GM23338 (cell line): ENCODE results near the gene DNAJC17. TPM values are rescaled to one million over a fixed set of nuclear protein-coding genes. Genes with fewer than 3 reads are reported as not detected.

Experiments used
- ATAC-seq: fragments of 200-7000 bp; cut with Tn5 transposase; 3 replicates; pipeline ENCODE4 v1.9.1; 2020
- DNase-seq: peaks from one replicate; pipeline ENCODE4 v3.0.0-alpha.2; 2015; ENCODE audit warnings: low spot score
- H2AFZ ChIP-seq: fragments of 200-600 bp; sonication (generic); 2 replicates; pipeline ENCODE4 v1.8.0; 2016; ENCODE audit warnings: antibody characterized with exemption, mild to moderate bottlenecking, moderate library complexity
- H3F3A ChIP-seq: fragments of 200-600 bp; sonication (generic); replicated peaks from 2 replicates; pipeline ENCODE4 v1.8.0; 2017; ENCODE audit warnings: antibody characterized with exemption, mixed run types, low read depth
- H3K27ac ChIP-seq: fragments of 200-600 bp; sonication (generic); 2 replicates; pipeline ENCODE4 v1.6.1; 2016; ENCODE audit warnings: low read depth
- H3K27me3 ChIP-seq: fragments of 200-600 bp; sonication (generic); 2 replicates; pipeline ENCODE4 v1.8.0; 2016; ENCODE audit warnings: mild to moderate bottlenecking, mixed run types, moderate library complexity; ENCODE audit not compliant: insufficient read depth
- H3K36me3 ChIP-seq: fragments of 200-600 bp; sonication (generic); 2 replicates; pipeline ENCODE4 v1.8.0; 2016; ENCODE audit warnings: mild to moderate bottlenecking; ENCODE audit not compliant: insufficient read depth
- H3K4me1 ChIP-seq: fragments of 200-600 bp; sonication (generic); 2 replicates; pipeline ENCODE4 v1.8.0; 2016; ENCODE audit warnings: mild to moderate bottlenecking, moderate library complexity; ENCODE audit not compliant: insufficient read depth
- H3K4me2 ChIP-seq: fragments of 200-600 bp; sonication (generic); 2 replicates; pipeline ENCODE4 v1.7.1; 2017; ENCODE audit warnings: mixed run types
- H3K4me3 ChIP-seq: fragments of 200-600 bp; sonication (generic); 2 replicates; pipeline ENCODE4 v1.6.1; 2016; ENCODE audit warnings: mixed run types
- H3K79me2 ChIP-seq: fragments of 200-600 bp; sonication (generic); replicated peaks from 2 replicates; pipeline ENCODE4 v1.8.0; 2017; ENCODE audit warnings: mild to moderate bottlenecking; ENCODE audit not compliant: insufficient read depth
- H3K9me2 ChIP-seq: fragments of 200-600 bp; sonication (generic); 2 replicates; pipeline ENCODE4 v1.8.0; 2017; ENCODE audit not compliant: insufficient read depth
- H4K20me1 ChIP-seq: fragments of 200-600 bp; sonication (generic); replicated peaks from 2 replicates; pipeline ENCODE4 v1.8.0; 2017; ENCODE audit warnings: mild to moderate bottlenecking; ENCODE audit not compliant: insufficient read depth
- H3K27ac Mint-ChIP-seq: 2 replicates; pipeline ENCODE4 v1.8.0; 2020; ENCODE audit warnings: inconsistent platforms, mild to moderate bottlenecking, moderate library complexity, mixed read lengths
- H3K27me3 Mint-ChIP-seq: 3 replicates; pipeline ENCODE4 v1.8.0; 2022; ENCODE audit warnings: low read depth, mild to moderate bottlenecking, moderate library complexity, mixed read lengths, inconsistent platforms; ENCODE audit not compliant: insufficient read depth, poor library complexity
- H3K36me3 Mint-ChIP-seq: 3 replicates; pipeline ENCODE4 v1.8.0; 2021; ENCODE audit warnings: low read depth, mild to moderate bottlenecking, inconsistent platforms, moderate library complexity, mixed read lengths
- H3K4me1 Mint-ChIP-seq: 3 replicates; pipeline ENCODE4 v1.8.0; 2020; ENCODE audit warnings: mild to moderate bottlenecking, inconsistent platforms, mixed read lengths
- H3K4me3 Mint-ChIP-seq: 3 replicates; pipeline ENCODE4 v1.8.0; 2021; ENCODE audit warnings: moderate library complexity, mild to moderate bottlenecking, inconsistent platforms, mixed read lengths
- H3K9me3 Mint-ChIP-seq: 3 replicates; pipeline ENCODE4 v1.8.0; 2020; ENCODE audit warnings: moderate library complexity, mild to moderate bottlenecking, inconsistent platforms, mixed read lengths
- CREB1 ChIP-seq: fragments of 250-450 bp; sonication (Bioruptor Pico); IDR thresholded peaks from 2 replicates; pipeline ENCODE4 v1.5.0; 2020; ENCODE audit warnings: low read depth, mild to moderate bottlenecking, moderate library complexity
- EZH2 ChIP-seq: fragments of 200-600 bp; sonication (generic); IDR thresholded peaks from one replicate; pipeline ENCODE4 v1.8.0; 2017; ENCODE audit warnings: antibody characterized with exemption, mild to moderate bottlenecking, low read depth; ENCODE audit not compliant: unreplicated experiment
- EZH2phosphoT487 ChIP-seq: fragments of 200-600 bp; sonication (generic); IDR thresholded peaks from one replicate; pipeline ENCODE4 v1.8.1; 2018; ENCODE audit warnings: antibody characterized with exemption; ENCODE audit not compliant: unreplicated experiment
- NANOG ChIP-seq: IDR thresholded peaks from 2 replicates; pipeline ENCODE4 v1.6.1; 2016; ENCODE audit warnings: antibody characterized with exemption, borderline replicate concordance
- REST ChIP-seq: IDR thresholded peaks from one replicate; pipeline ENCODE4 v1.6.1; 2018; ENCODE audit warnings: antibody characterized with exemption; ENCODE audit not compliant: unreplicated experiment
- ZNF114 ChIP-seq: fragments of 250-450 bp; sonication (Bioruptor Pico); IDR thresholded peaks from 2 replicates; pipeline ENCODE4 v1.5.0; 2020; ENCODE audit warnings: mild to moderate bottlenecking, moderate library complexity
- polyA plus RNA-seq: library from polyadenylated mRNA; unstranded; fragments of >200 nt; fragmentation: Nextera tagmentation; extraction: Ambion mirVana; gene quantifications from 2 replicates; pipeline ENCODE4 v1.2.1, GENCODE V29; 2016
- total RNA-seq: library from RNA; depleted of rRNA; stranded (reverse); fragments of >200 nt; shearing (Covaris generic); gene quantifications from 2 replicates; pipeline ENCODE4 v1.2.3, GENCODE V29; 2014
- TF ChIP-seq, protein P1 (sequence below): IDR thresholded peaks from 2 replicates; pipeline ENCODE4 v1.6.1; 2016; ENCODE audit warnings: antibody characterized with exemption

DNAJC17 gene
- total and polyA plus RNA-seq, 2 experiments from 2014 or later = 23.0 to 77.6 TPM

DNA sequence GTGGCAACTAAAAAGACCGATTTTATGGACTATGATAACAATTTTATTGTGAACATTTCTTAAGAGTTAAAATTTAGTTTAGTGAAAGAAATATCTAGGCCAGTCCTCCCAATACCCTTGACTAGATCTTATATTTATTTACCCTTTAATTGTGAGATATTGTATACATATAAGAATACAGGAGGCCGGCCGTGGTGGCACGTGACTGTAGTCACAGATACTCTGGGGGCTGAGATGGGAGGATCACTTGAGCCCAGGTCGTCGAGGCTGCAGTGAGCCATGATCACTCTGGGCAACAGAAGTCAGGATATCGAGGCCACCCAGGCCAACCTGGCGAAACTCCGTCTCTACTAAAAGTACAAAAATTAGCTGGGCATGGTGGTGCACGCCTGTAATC is 51.5 kb downstream of the DNAJC17 start:
- Mint-ChIP-seq H3K4me1 (peaks cover 16% of the 10 kb centered on the region), H3K27me3 (peaks cover 4% of the 10 kb centered on the region), H3K36me3 (peaks cover 7% of the 10 kb centered on the region), H3K27ac (peak overlapping the region; percentile 99), H3K4me3 (peak overlapping the region; percentile 89), H3K9me3 (no peaks in the 10 kb centered on the region)
- Histone ChIP-seq H3F3A (0 out of 2 replicates have a peak, but pooled peaks cover 3% of the 10 kb centered on the region), H3K27ac (peak overlapping the region; percentile 99), H3K4me3 (peak overlapping the region; percentile 98), H3K27me3 (no peaks in the 10 kb centered on the region), H3K79me2 (peaks cover 24% of the 10 kb centered on the region), H4K20me1 (no peaks in the 10 kb centered on the region), H2AFZ (peak overlapping the region; percentile 57; the same call in 1 of the 2 replicates), H3K9me2 (no peaks in the 10 kb centered on the region), H3K4me1 (no peaks in the 10 kb centered on the region; the same call in 1 of the 2 replicates), H3K4me2 (peak overlapping the region; percentile 78), H3K36me3 (no peaks in the 10 kb centered on the region; the same call in 1 of the 2 replicates)
- ATAC-seq (peak; percentile 9), DNase-seq (peak; percentile 18)
- TF ChIP-seq, protein P1, sequence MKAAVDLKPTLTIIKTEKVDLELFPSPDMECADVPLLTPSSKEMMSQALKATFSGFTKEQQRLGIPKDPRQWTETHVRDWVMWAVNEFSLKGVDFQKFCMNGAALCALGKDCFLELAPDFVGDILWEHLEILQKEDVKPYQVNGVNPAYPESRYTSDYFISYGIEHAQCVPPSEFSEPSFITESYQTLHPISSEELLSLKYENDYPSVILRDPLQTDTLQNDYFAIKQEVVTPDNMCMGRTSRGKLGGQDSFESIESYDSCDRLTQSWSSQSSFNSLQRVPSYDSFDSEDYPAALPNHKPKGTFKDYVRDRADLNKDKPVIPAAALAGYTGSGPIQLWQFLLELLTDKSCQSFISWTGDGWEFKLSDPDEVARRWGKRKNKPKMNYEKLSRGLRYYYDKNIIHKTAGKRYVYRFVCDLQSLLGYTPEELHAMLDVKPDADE = no peak
- no peak for TF ChIP-seq REST

DNA sequence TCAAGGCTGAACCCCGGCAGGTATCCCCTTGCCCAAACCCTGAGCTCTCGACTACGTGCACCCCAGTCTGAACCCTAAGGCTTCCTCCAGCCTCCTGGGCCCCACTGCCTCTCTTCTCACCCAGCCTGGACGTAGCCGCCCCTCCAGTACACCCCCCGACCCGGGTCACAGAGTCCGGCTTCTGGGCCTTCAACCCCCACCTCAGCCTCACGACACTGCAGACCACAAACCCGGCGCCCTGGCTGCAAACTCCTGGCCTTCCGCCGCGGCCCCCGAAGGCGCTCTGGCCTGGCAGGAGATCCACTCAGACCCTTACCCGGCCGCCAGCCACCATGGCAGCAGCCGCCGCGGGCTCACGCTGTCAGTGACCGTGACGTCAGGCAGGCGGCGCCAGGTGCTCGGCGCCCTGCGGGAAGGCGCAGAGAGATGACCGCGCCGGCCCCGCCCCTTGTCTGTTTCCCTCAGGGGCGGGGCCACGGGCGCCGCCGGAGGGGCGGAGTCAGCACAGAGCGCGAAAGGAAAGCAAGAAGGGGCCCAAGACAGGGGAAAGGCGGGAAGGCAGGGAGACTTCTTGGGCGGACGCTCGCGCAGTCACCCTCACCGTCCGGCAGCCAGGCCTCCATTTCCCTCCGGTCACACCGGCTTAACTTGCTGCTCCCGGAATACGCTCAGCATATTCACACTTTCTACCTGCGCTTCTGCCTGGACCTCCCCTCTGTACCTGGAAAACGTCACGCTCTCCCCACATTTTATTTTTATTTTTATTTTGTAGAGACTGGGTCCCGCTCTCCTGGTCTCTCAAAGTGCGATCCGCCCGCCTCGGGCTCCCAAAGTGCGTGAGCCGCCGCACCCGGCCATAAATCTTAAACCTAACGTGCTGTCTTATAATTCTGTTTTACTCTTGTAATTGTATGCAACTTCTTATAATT is 52.1 kb downstream of the DNAJC17 start, which contains the start of gene RMDN3:
RMDN3 (minus strand) TSS at position 372 of the 929 bp plus-strand sequence. CDS start 471 bp downstream, outside the sequence.
- Histone ChIP-seq H3K9me2 (no peaks in the 10 kb centered on the region), H4K20me1 (no peaks in the 10 kb centered on the region), H3K36me3 (no peaks in the 10 kb centered on the region; the same call in 1 of the 2 replicates), H3K27me3 (no peaks in the 10 kb centered on the region), H3F3A (0 out of 2 replicates have a peak, but pooled peaks cover 3% of the 10 kb centered on the region), H3K79me2 (peaks cover 24% of the 10 kb centered on the region), H3K27ac (peak within 1 kb of the TSS; percentile 99), H3K4me3 (peak within 1 kb of the TSS; percentile 98), H2AFZ (peak within 1 kb of the TSS; percentile 97), H3K4me2 (peak within 1 kb of the TSS; percentile 93), H3K4me1 (no peaks in the 10 kb centered on the region; the same call in 1 of the 2 replicates)
- peak within 1 kb of the TSS; percentile 99 for H3K27ac Mint-ChIP-seq
- peaks cover 7% of the 10 kb centered on the region for H3K36me3 Mint-ChIP-seq
- DNase-seq (peak; percentile 95), ATAC-seq (peak; percentile 92)
- no peaks in the 10 kb centered on the region for H3K9me3 Mint-ChIP-seq
- H3K4me1 Mint-ChIP-seq = peaks cover 16% of the 10 kb centered on the region
- H3K4me3 Mint-ChIP-seq = peak within 1 kb of the TSS; percentile 89
- peaks cover 4% of the 10 kb centered on the region for H3K27me3 Mint-ChIP-seq
- TF ChIP-seq NANOG (no peak), EZH2phosphoT487 (no peak), ZNF114 (no peak), EZH2 (no peak), REST (no peak), CREB1 (CRISPR knock-in tag) (peak; percentile 99)
